ENCODE results near the gene SLC12A5. TPM values are rescaled to one million over a fixed set of nuclear protein-coding genes. Genes with fewer than 3 reads are reported as not detected.

SLC12A5 gene
- total RNA-seq, 1 donor from 2014 or later, result 2.1 TPM

GRCh38 chr20:46078954-46079353, 49.9 kb downstream of the SLC12A5 start:
- H3K36me3 Mint-ChIP-seq (ENCODE audit: low read depth), result peaks cover 11% of the 10 kb centered on the region
- H3K27ac Mint-ChIP-seq (ENCODE audit: unreplicated experiment), result no peak overlapping the region
- DNase-seq (ENCODE audit: low spot score), result no peak
- H3K9me3 Mint-ChIP-seq (ENCODE audit: low read depth), result no peaks in the 10 kb centered on the region
- no peak overlapping the region for H3K4me3 Mint-ChIP-seq (ENCODE audit: unreplicated experiment)
- H3K27me3 Mint-ChIP-seq (ENCODE audit: low read depth), result no peaks in the 10 kb centered on the region
- peaks cover 9% of the 10 kb centered on the region for H3K4me1 Mint-ChIP-seq (ENCODE audit: low read depth)
- no peak for TF ChIP-seq CTCF (IDR thresholded peaks at IDR 0.05)

- H3K36me3 Mint-ChIP-seq (ENCODE audit: low read depth), result peaks cover 4% of the 10 kb centered on the region
- DNase-seq (ENCODE audit: low spot score), result no peak
- peaks cover 29% of the 10 kb centered on the region for H3K4me1 Mint-ChIP-seq (ENCODE audit: low read depth)
- H3K27ac Mint-ChIP-seq (ENCODE audit: unreplicated experiment), result no peak overlapping the region
- no peak overlapping the region for H3K4me3 Mint-ChIP-seq (ENCODE audit: unreplicated experiment)
- H3K9me3 Mint-ChIP-seq (ENCODE audit: low read depth), result no peaks in the 10 kb centered on the region
- no peak for TF ChIP-seq CTCF (IDR thresholded peaks at IDR 0.05)
- H3K27me3 Mint-ChIP-seq (ENCODE audit: low read depth), result no peaks in the 10 kb centered on the region
Measured at GRCh38 chr20:46081074-46081473, 52.1 kb downstream of the SLC12A5 start.

GRCh38 chr20:46083101-46083500, 54.1 kb downstream of the SLC12A5 start:
- no peak overlapping the region for H3K4me3 Mint-ChIP-seq (ENCODE audit: unreplicated experiment)
- H3K27me3 Mint-ChIP-seq (ENCODE audit: low read depth), result no peaks in the 10 kb centered on the region
- H3K4me1 Mint-ChIP-seq (ENCODE audit: low read depth), result peaks cover 48% of the 10 kb centered on the region
- H3K9me3 Mint-ChIP-seq (ENCODE audit: low read depth), result no peaks in the 10 kb centered on the region
- H3K36me3 Mint-ChIP-seq (ENCODE audit: low read depth), result peaks cover 4% of the 10 kb centered on the region
- H3K27ac Mint-ChIP-seq (ENCODE audit: unreplicated experiment), result no peak overlapping the region
- no peak for DNase-seq (ENCODE audit: low spot score)
- no peak for TF ChIP-seq CTCF (IDR thresholded peaks at IDR 0.05)

- H3K4me3 Mint-ChIP-seq (ENCODE audit: unreplicated experiment), result no peak overlapping the region
- H3K36me3 Mint-ChIP-seq (ENCODE audit: low read depth), result peaks cover 4% of the 10 kb centered on the region
- DNase-seq (ENCODE audit: low spot score), result no peak
- no peaks in the 10 kb centered on the region for H3K9me3 Mint-ChIP-seq (ENCODE audit: low read depth)
- H3K4me1 Mint-ChIP-seq (ENCODE audit: low read depth), result peaks cover 53% of the 10 kb centered on the region
- H3K27ac Mint-ChIP-seq (ENCODE audit: unreplicated experiment), result no peak overlapping the region
- H3K27me3 Mint-ChIP-seq (ENCODE audit: low read depth), result no peaks in the 10 kb centered on the region
- no peak for TF ChIP-seq CTCF (IDR thresholded peaks at IDR 0.05)
Measured at GRCh38 chr20:46083531-46084061, 54.6 kb downstream of the SLC12A5 start.

GRCh38 chr20:46084805-46085178, 55.8 kb downstream of the SLC12A5 start:
- H3K36me3 Mint-ChIP-seq (ENCODE audit: low read depth), result no peaks in the 10 kb centered on the region
- DNase-seq (ENCODE audit: low spot score), result no peak
- no peak overlapping the region for H3K4me3 Mint-ChIP-seq (ENCODE audit: unreplicated experiment)
- TF ChIP-seq CTCF (IDR thresholded peaks at IDR 0.05), result no peak
- no peaks in the 10 kb centered on the region for H3K9me3 Mint-ChIP-seq (ENCODE audit: low read depth)
- no peaks in the 10 kb centered on the region for H3K27me3 Mint-ChIP-seq (ENCODE audit: low read depth)
- peaks cover 56% of the 10 kb centered on the region for H3K4me1 Mint-ChIP-seq (ENCODE audit: low read depth)
- H3K27ac Mint-ChIP-seq (ENCODE audit: unreplicated experiment), result no peak overlapping the region

Measured in chondrocyte (in vitro differentiated cells).